ENCODE data around the gene RYK. TPM values are rescaled to one million over a fixed set of nuclear protein-coding genes. Genes with fewer than 3 reads are reported as not detected.

Gene RYK
- polyA plus RNA-seq, 1 donor (not counting 4 experiments of a cell fraction or from before 2014, with no cell fraction given) = 82.1 TPM

DNA sequence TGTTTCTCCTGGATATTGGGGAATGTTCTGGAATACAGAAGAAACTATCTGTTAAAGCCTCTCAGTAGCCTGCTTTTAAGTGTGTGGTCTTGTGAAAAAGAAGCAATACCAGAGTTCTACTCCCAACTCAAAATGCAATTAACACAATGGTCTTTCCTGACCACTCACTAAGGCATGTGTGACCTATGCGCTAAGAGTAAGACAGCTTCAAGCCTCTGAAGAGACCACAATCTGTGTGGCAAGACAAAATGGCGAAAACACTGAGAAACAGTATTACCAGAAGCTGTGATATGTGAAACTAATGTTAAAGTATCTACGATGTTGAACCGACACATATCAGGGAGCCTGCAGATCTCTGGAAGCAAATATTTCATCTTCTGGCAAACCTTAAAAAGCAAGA lies 33.8 kb downstream of the RYK start:
- Histone ChIP-seq H3K79me2 (ENCODE audit: control insufficient read depth, insufficient read depth, low read length) (peaks cover 61% of the 10 kb centered on the region), H4K20me1 (ENCODE audit: control insufficient read depth, extremely low read depth, insufficient read depth, low read length) (peaks cover 7% of the 10 kb centered on the region), H3K27ac (ENCODE audit: control insufficient read depth, insufficient read depth, low read length) (no peak overlapping the region), H2AFZ (ENCODE audit: control insufficient read depth, low read length) (no peak overlapping the region), H3K9me3 (ENCODE audit: control insufficient read depth, low read depth, low read length) (no peaks in the 10 kb centered on the region), H3K4me3 (ENCODE audit: control insufficient read depth in 2 of 3, extremely low read depth in 1 of 3, insufficient read depth in 2 of 3, low read depth in 1 of 3, low read length in 3 of 3) (no peak overlapping the region), H3K36me3 (ENCODE audit: control insufficient read depth in 2 of 2, extremely low read depth in 1 of 2, insufficient read depth in 2 of 2, low read length in 2 of 2) (peaks cover 4 to 13% of the 10 kb centered on the region in 2 experiments), H3K9me1 (ENCODE audit: control insufficient read depth, extremely low read depth, insufficient read depth, low read length) (peaks cover 2% of the 10 kb centered on the region), H3K4me2 (ENCODE audit: control insufficient read depth, extremely low read depth, insufficient read depth, low read depth, low read length) (no peak overlapping the region), H3K9ac (ENCODE audit: control insufficient read depth, extremely low read depth, insufficient read depth, low read length) (no peak overlapping the region), H3K4me1 (ENCODE audit: control insufficient read depth, extremely low read depth, insufficient read depth, low read length) (peaks cover 21% of the 10 kb centered on the region), H3K27me3 (ENCODE audit: control insufficient read depth, extremely low read depth, insufficient read depth, low read length) (no peaks in the 10 kb centered on the region)
- DNase-seq (ENCODE audit: low read depth, low spot score) = no peak
- TF ChIP-seq EZH2 (IDR thresholded peaks at IDR 0.05; ENCODE audit: low read length) (no peak), CTCF (optimal IDR thresholded peaks at IDR 0.05 in 1 of 3, IDR thresholded peaks at IDR 0.05 in 1 of 3, conservative IDR thresholded peaks at IDR 0.05 in 1 of 3; ENCODE audit: extremely low read depth in 1 of 3, insufficient read depth in 2 of 3, low read length in 3 of 3) (no peak)
- FAIRE-seq = no peak
- dilution Hi-C loops (cut with MboI; ENCODE audit: extremely low pct_ligation_motif_present, low sequenced_read_pairs) = no loop called here

- H3K9me3 ChIP-seq (ENCODE audit: control insufficient read depth, low read depth, low read length) = no peaks in the 10 kb centered on the region
- H3K4me3 ChIP-seq (ENCODE audit: control insufficient read depth in 2 of 3, extremely low read depth in 1 of 3, insufficient read depth in 2 of 3, low read depth in 1 of 3, low read length in 3 of 3) = no peak overlapping the region
- FAIRE-seq (no peak), DNase-seq (ENCODE audit: low read depth, low spot score) (no peak)
- no peaks in the 10 kb centered on the region for H3K27me3 ChIP-seq (ENCODE audit: control insufficient read depth, extremely low read depth, insufficient read depth, low read length)
- no peak overlapping the region for H3K9ac ChIP-seq (ENCODE audit: control insufficient read depth, extremely low read depth, insufficient read depth, low read length)
- no peak overlapping the region for H3K4me2 ChIP-seq (ENCODE audit: control insufficient read depth, extremely low read depth, insufficient read depth, low read depth, low read length)
- H3K27ac ChIP-seq (ENCODE audit: control insufficient read depth, insufficient read depth, low read length) = no peak overlapping the region
- peaks cover 60% of the 10 kb centered on the region for H3K79me2 ChIP-seq (ENCODE audit: control insufficient read depth, insufficient read depth, low read length)
- dilution Hi-C loops (cut with MboI; ENCODE audit: extremely low pct_ligation_motif_present, low sequenced_read_pairs) = no loop called here
- peaks cover 2% of the 10 kb centered on the region for H3K9me1 ChIP-seq (ENCODE audit: control insufficient read depth, extremely low read depth, insufficient read depth, low read length)
- H3K36me3 ChIP-seq (ENCODE audit: control insufficient read depth in 2 of 2, extremely low read depth in 1 of 2, insufficient read depth in 2 of 2, low read length in 2 of 2) = peaks cover 2 to 11% of the 10 kb centered on the region in 2 experiments
- H2AFZ ChIP-seq (ENCODE audit: control insufficient read depth, low read length) = no peak overlapping the region
- H4K20me1 ChIP-seq (ENCODE audit: control insufficient read depth, extremely low read depth, insufficient read depth, low read length) = peaks cover 7% of the 10 kb centered on the region
- peaks cover 24% of the 10 kb centered on the region for H3K4me1 ChIP-seq (ENCODE audit: control insufficient read depth, extremely low read depth, insufficient read depth, low read length)
- TF ChIP-seq EZH2 (IDR thresholded peaks at IDR 0.05; ENCODE audit: low read length) (no peak), CTCF (optimal IDR thresholded peaks at IDR 0.05 in 1 of 3, IDR thresholded peaks at IDR 0.05 in 1 of 3, conservative IDR thresholded peaks at IDR 0.05 in 1 of 3; ENCODE audit: extremely low read depth in 1 of 3, insufficient read depth in 2 of 3, low read length in 3 of 3) (no peak)
Measured at GRCh38 chr3:134216191-134216764, 34.4 kb downstream of the RYK start.
